CD4-positive, CD25-positive, alpha-beta regulatory T cell (primary cell): ENCODE results near the gene LSM2. TPM values are rescaled to one million over a fixed set of nuclear protein-coding genes. Genes with fewer than 3 reads are reported as not detected.

Source experiments
- ATAC-seq, 2 donors: fragments of 150-1000 bp; cut with Tn5 transposase; one replicate each; pipeline ENCODE4 v1.10.0; 2021; ENCODE audit warnings: low read depth in 2 of 2, moderate number of reproducible peaks in 2 of 2, moderate library complexity in 1 of 2
- DNase-seq, 3 donors: peaks; one replicate each; pipeline versions ENCODE4 v3.0.0 to v3.0.0-alpha.2; 2012 to 2022; ENCODE audit warnings: mixed read lengths in 1 of 3
- H3K27ac ChIP-seq: one replicate; pipeline ENCODE4 v1.7.0; 2013; ENCODE audit warnings: mild to moderate bottlenecking, low read length; ENCODE audit not compliant: insufficient read depth, poor library complexity, severe bottlenecking
- H3K27me3 ChIP-seq: one replicate; pipeline ENCODE4 v1.7.0; 2013; ENCODE audit warnings: low read length; ENCODE audit not compliant: control insufficient read depth, insufficient read depth
- H3K36me3 ChIP-seq: one replicate; pipeline ENCODE4 v1.7.0; 2013; ENCODE audit warnings: mild to moderate bottlenecking, low read length, moderate library complexity; ENCODE audit not compliant: control insufficient read depth, insufficient read depth
- H3K4me1 ChIP-seq: 2 replicates; pipeline ENCODE4 v1.7.0; 2013; ENCODE audit warnings: mild to moderate bottlenecking, low read length; ENCODE audit not compliant: insufficient read depth, control insufficient read depth, poor library complexity, severe bottlenecking
- H3K4me3 ChIP-seq: one replicate; pipeline ENCODE4 v1.7.0; 2013; ENCODE audit warnings: low read depth, mild to moderate bottlenecking, low read length, moderate library complexity
- H3K9me3 ChIP-seq, 2 experiments: 1 replicate in 1 of 2; 2 replicates in 1 of 2; pipeline ENCODE4 v1.7.0; 2013; ENCODE audit warnings: low read length in 2 of 2, mild to moderate bottlenecking in 1 of 2, moderate library complexity in 1 of 2; ENCODE audit not compliant: control insufficient read depth in 2 of 2
- H3K27ac Mint-ChIP-seq, 3 donors: one replicate each; pipeline ENCODE4 v1.8.0; 2020 to 2022; ENCODE audit warnings: mild to moderate bottlenecking in 3 of 3, mixed read lengths in 3 of 3, moderate library complexity in 2 of 3
- H3K27me3 Mint-ChIP-seq: one replicate; pipeline ENCODE4 v1.8.0; 2022; ENCODE audit warnings: mild to moderate bottlenecking, mixed read lengths
- H3K36me3 Mint-ChIP-seq: one replicate; pipeline ENCODE4 v1.8.0; 2020; ENCODE audit warnings: mixed read lengths
- H3K4me1 Mint-ChIP-seq, 4 donors: one replicate each; pipeline ENCODE4 v1.8.0; 2020 to 2022; ENCODE audit warnings: mixed read lengths in 4 of 4, mild to moderate bottlenecking in 1 of 4
- H3K4me3 Mint-ChIP-seq, 4 donors: one replicate each; pipeline ENCODE4 v1.8.0; 2020 to 2022; ENCODE audit warnings: mild to moderate bottlenecking in 4 of 4, mixed read lengths in 4 of 4, moderate library complexity in 3 of 4
- H3K9me3 Mint-ChIP-seq, 7 donors: one replicate each; pipeline ENCODE4 v1.8.0; 2020 to 2022; ENCODE audit warnings: mixed read lengths in 7 of 7, mild to moderate bottlenecking in 3 of 7, moderate library complexity in 2 of 7
- polyA plus RNA-seq, 4 donors: library from polyadenylated mRNA; unstranded; fragments of 300-500 nt; fragmentation: Illumina TruSeq; gene quantifications; one replicate each; pipeline ENCODE4 v1.2.3, GENCODE V29; 2021
- total RNA-seq: library from RNA; stranded (reverse); gene quantifications from one replicate; pipeline ENCODE4 v1.2.3, GENCODE V29; 2022

Gene LSM2
- total and polyA plus RNA-seq, 5 donors from 2014 or later = 29.3 to 122 (median 85.8) TPM

DNA sequence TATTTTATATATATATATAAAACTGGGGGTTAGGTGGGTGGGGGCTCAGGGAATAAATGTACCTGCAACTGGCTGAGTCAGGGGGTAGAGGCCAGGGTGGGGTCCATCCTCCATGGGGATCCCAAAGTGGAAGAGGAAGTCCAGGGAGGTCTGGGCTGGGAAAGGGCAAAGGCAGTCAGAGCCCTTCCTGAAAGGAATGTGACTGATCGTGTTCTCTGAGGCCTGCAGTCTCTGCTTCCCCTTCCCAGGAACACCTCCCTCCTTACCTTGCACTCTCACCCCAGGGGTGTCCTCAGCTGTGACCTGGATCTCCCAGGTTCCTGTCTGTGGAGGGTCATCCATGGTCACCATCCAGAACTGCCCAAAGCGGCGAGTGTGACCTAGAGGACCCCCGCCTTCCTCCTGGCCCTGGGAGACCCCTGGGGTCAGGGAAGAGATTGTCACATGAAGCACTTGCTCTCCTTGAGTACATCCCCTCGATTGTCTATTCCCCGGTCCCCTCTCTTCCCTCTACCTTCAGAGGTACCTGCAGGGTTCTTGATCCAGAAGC lies 39.6 kb downstream of the LSM2 start:
- no peak for ATAC-seq
- H3K36me3 Mint-ChIP-seq = peaks cover 3% of the 10 kb centered on the region
- no peaks in the 10 kb centered on the region for H3K27me3 ChIP-seq
- no peak overlapping the region for H3K4me3 Mint-ChIP-seq
- H3K9me3 ChIP-seq = no peaks in the 10 kb centered on the region
- no peak overlapping the region for H3K4me3 ChIP-seq
- H3K36me3 ChIP-seq = no peaks in the 10 kb centered on the region
- DNase-seq = no peak
- no peaks in the 10 kb centered on the region for H3K27me3 Mint-ChIP-seq
- H3K4me1 ChIP-seq = peaks cover 18% of the 10 kb centered on the region
- no peak overlapping the region for H3K27ac ChIP-seq
- peaks cover 0 to 1% (median 0%) of the 10 kb centered on the region in 7 donors for H3K9me3 Mint-ChIP-seq
- H3K4me1 Mint-ChIP-seq = peaks cover 12 to 26% (median 17%) of the 10 kb centered on the region in 4 donors
- H3K27ac Mint-ChIP-seq = peak overlapping the region in 1 of 3 donors; percentile 23

DNA sequence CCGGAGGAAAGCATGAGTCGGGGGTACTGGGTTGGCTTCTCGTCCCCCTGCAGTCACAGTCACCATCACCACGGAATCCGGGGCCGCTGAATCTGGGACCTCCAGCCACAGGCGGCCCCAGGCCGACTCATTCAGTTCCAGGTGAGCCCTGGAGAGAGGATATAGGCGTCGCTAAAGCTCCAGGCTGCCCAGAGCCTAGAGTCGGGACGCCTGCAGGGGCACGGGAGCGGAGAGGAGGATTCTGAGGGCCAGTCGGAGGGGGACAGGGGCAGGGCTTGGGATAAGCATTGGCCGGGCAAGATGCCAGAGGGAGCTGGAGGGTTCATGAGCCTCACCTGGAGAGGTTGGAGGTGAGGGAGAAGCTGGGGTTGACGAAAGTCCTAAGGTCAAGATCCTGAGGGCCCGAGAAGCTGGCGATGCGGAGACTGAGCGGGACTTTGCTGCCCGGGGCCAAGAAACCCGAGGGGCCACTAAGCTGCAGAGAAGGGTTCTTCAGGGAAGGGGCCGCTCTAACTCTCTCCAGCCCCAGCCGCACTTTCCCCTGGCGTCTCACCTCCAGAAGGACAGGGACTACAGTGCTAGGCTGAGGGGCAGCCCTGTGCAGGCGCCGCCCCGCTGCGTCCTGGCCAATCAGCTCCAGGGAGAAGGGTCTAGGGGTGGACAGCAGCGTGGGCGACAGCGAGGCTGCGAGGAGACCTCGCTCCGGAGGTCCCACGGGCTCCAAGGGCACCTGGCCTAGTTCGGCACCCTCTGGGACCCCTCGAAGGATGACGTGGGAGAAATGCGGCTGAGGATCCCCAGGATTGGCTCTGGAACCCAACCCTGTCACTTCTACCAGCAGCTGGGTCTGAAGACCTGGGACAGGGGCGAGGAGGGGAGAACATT lies 40.6 kb downstream of the LSM2 start:
- no peak overlapping the region for H3K27ac Mint-ChIP-seq

DNA sequence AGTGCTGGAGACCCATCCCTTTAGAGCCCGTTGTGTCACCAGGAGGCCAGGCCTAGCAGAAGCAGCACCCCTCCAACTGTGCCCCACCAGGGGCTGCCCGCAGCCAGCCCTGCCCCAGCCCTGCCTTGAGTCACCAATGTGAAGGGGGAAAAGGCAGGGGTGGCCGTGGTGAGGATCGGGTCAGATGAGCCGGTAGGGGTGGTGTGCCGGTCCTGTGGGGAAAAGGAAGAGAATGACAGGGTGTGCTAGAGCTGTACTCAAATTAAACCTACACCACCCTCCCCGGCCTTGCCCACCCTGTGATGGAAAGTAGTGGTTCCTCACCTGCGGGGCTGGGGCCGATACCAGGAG lies 41.2 kb downstream of the LSM2 start:
- peaks cover 3% of the 10 kb centered on the region for H3K4me1 ChIP-seq
- Mint-ChIP-seq H3K27ac (peak overlapping the region in 2 of 3 donors; percentile 47 to 55), H3K4me3 (no peak overlapping the region), H3K36me3 (peaks cover 7% of the 10 kb centered on the region), H3K9me3 (peaks cover 0 to 1% (median 0%) of the 10 kb centered on the region in 7 donors), H3K4me1 (peaks cover 9 to 15% (median 11%) of the 10 kb centered on the region in 4 donors), H3K27me3 (no peaks in the 10 kb centered on the region)
- no peak overlapping the region for H3K4me3 ChIP-seq
- no peaks in the 10 kb centered on the region for H3K27me3 ChIP-seq
- DNase-seq = no peak
- H3K9me3 ChIP-seq = no peaks in the 10 kb centered on the region
- no peak for ATAC-seq
- H3K27ac ChIP-seq = no peak overlapping the region
- no peaks in the 10 kb centered on the region for H3K36me3 ChIP-seq

More for the DNA sequence above, 40.6 kb downstream of the LSM2 start:
- H3K27me3 ChIP-seq = no peaks in the 10 kb centered on the region
- no peak for DNase-seq
- Mint-ChIP-seq H3K9me3 (peaks cover 0 to 1% (median 0%) of the 10 kb centered on the region in 7 donors), H3K36me3 (peaks cover 4% of the 10 kb centered on the region), H3K4me1 (peaks cover 9 to 19% (median 12%) of the 10 kb centered on the region in 4 donors), H3K27me3 (no peaks in the 10 kb centered on the region), H3K4me3 (no peak overlapping the region)
- no peak overlapping the region for H3K4me3 ChIP-seq
- ATAC-seq = no peak
- no peak overlapping the region for H3K27ac ChIP-seq
- H3K9me3 ChIP-seq = no peaks in the 10 kb centered on the region
- H3K4me1 ChIP-seq = peaks cover 8% of the 10 kb centered on the region
- H3K36me3 ChIP-seq = no peaks in the 10 kb centered on the region

DNA sequence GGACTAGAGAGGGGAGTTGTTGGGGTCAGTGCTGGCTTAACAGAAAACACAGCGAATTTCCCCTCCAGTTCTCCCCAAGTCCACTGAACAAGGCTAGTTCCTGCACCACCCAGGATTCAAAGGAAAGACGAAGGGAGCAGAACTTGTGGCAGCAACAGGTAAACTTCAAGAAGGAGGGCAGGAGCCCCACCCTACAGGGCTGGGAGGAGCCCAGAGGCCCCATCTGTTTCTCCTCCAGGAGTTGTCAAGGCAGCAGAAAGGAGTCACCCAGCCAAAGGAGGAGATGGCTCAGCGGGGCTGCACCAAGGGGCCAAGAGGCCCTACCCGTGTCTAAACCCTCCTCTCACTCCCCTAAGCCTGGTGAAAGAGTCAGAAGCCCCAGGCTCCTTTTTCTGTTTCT lies 42.6 kb downstream of the LSM2 start:
- H3K27ac Mint-ChIP-seq = peak overlapping the region in 1 of 3 donors; percentile 81
- H3K4me3 ChIP-seq = no peak overlapping the region
- H3K9me3 ChIP-seq = no peaks in the 10 kb centered on the region
- H3K36me3 Mint-ChIP-seq = peaks cover 14% of the 10 kb centered on the region
- H3K27me3 Mint-ChIP-seq = no peaks in the 10 kb centered on the region
- DNase-seq (no peak), ATAC-seq (no peak)
- H3K4me3 Mint-ChIP-seq = no peak overlapping the region
- no peaks in the 10 kb centered on the region for H3K36me3 ChIP-seq
- H3K9me3 Mint-ChIP-seq = peaks cover 0 to 1% (median 0%) of the 10 kb centered on the region in 7 donors
- no peaks in the 10 kb centered on the region for H3K4me1 ChIP-seq
- H3K4me1 Mint-ChIP-seq = peaks cover under 1 to 8% (median 5%) of the 10 kb centered on the region in 4 donors
- H3K27ac ChIP-seq = no peak overlapping the region
- H3K27me3 ChIP-seq = no peaks in the 10 kb centered on the region

DNA sequence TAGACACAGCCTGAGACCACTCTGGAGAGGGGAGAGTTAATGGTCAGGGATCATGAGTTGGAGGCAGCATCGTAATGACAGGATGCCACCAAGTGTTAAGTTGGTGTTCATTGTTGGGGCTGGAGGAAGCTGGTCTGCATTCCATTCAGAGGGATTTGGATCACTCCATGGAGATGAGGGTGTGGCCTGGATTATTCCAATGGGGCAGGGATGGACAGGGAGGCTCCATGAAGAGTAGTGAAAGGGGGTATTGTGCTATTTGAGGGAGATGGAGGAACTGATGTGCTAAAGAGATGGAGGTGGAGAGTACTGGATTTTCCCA lies 43.2 kb downstream of the LSM2 start:
- peak overlapping the region in 2 of 3 donors; percentile 70 to 81 for H3K27ac Mint-ChIP-seq
- no peak overlapping the region for H3K4me3 ChIP-seq
- ATAC-seq = no peak

DNA sequence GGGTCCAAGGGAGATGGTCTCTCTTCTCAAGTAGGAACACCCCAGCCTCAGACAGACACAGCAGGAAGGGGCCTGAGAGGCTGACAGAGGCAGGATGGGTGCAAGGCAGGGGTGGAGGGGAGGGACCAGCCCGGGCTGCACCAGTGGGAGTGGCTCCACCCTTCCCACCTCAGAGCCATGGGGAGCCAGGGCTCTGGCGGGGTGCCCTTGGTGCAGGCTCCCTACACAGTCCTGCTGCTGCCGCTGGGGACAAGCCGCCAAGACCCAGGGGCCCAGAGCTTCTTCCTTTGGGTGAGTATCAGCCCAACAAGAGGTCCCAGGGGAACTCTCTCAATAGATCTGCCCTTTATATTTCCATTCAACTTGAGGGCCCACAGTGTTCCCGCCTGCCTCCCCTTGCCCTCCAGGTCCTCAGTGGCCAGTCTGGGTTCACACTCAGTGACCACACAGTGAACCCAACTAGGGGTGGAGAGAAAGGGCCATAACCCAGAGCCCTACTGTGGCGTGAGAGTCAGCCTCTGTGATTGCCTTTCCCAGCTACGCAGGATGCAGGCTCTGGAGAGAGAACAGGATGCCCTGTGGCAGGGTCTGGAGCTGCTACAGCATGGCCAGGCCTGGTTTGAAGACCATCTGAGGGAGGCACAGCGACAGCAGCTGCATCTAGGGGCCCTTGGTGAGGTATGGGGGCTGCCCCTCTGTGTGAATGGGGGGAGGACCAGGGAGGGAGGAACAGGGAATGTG lies 43.7 kb downstream of the LSM2 start:
- H3K27me3 Mint-ChIP-seq = no peaks in the 10 kb centered on the region
- Histone ChIP-seq H3K4me3 (no peak overlapping the region), H3K36me3 (no peaks in the 10 kb centered on the region), H3K4me1 (no peaks in the 10 kb centered on the region), H3K27me3 (no peaks in the 10 kb centered on the region), H3K9me3 (no peaks in the 10 kb centered on the region), H3K27ac (no peak overlapping the region)
- peak overlapping the region in 2 of 3 donors; percentile 70 to 81 for H3K27ac Mint-ChIP-seq
- peaks cover 0 to 5% (median 4%) of the 10 kb centered on the region in 4 donors for H3K4me1 Mint-ChIP-seq
- DNase-seq = no peak
- no peak for ATAC-seq
- no peaks in the 10 kb centered on the region for H3K9me3 Mint-ChIP-seq
- peaks cover 19% of the 10 kb centered on the region for H3K36me3 Mint-ChIP-seq
- H3K4me3 Mint-ChIP-seq = no peak overlapping the region

More for the DNA sequence above, 43.2 kb downstream of the LSM2 start:
- H3K27me3 ChIP-seq = no peaks in the 10 kb centered on the region
- Mint-ChIP-seq H3K4me1 (peaks cover 0 to 5% (median 4%) of the 10 kb centered on the region in 4 donors), H3K36me3 (peaks cover 19% of the 10 kb centered on the region), H3K9me3 (no peaks in the 10 kb centered on the region), H3K4me3 (no peak overlapping the region), H3K27me3 (no peaks in the 10 kb centered on the region)
- H3K9me3 ChIP-seq = no peaks in the 10 kb centered on the region
- DNase-seq = no peak
- H3K4me1 ChIP-seq = no peaks in the 10 kb centered on the region
- H3K36me3 ChIP-seq = no peaks in the 10 kb centered on the region
- H3K27ac ChIP-seq = no peak overlapping the region

DNA sequence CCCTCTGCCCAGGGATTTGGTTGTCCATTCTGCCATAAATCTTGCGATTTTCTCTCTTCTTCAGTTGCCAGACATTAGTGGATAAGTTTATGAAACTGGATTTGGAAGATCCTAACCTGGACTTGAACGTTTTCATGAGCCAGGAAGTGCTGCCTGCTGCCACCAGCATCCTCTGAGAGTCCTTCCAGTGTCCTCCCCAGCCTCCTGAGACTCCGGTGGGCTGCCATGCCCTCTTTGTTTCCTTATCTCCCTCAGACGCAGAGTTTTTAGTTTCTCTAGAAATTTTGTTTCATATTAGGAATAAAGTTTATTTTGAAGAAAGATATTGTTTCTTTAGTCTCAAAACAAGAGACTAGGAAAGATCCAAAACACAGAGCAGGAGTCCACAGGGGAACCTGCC lies 44.4 kb downstream of the LSM2 start, which contains the start of gene SAPCD1:
Gene SAPCD1, plus strand, starts transcription at position 301 of the 400 bp plus-strand sequence. CDS start 399 bp downstream, outside the sequence.
- peaks cover 0 to 5% (median 4%) of the 10 kb centered on the region in 4 donors for H3K4me1 Mint-ChIP-seq
- H3K36me3 Mint-ChIP-seq = peaks cover 19% of the 10 kb centered on the region
- H3K27ac ChIP-seq = no peak within 1 kb of the TSS
- no peaks in the 10 kb centered on the region for H3K9me3 Mint-ChIP-seq
- DNase-seq (no peak), ATAC-seq (no peak)
- H3K27me3 ChIP-seq = no peaks in the 10 kb centered on the region
- H3K4me3 ChIP-seq = no peak within 1 kb of the TSS
- no peaks in the 10 kb centered on the region for H3K9me3 ChIP-seq
- H3K36me3 ChIP-seq = no peaks in the 10 kb centered on the region
- H3K27ac Mint-ChIP-seq = peak within 1 kb of the TSS in 2 of 3 donors; percentile 81 to 83
- H3K4me3 Mint-ChIP-seq = no peak within 1 kb of the TSS
- H3K4me1 ChIP-seq = no peaks in the 10 kb centered on the region
- H3K27me3 Mint-ChIP-seq = no peaks in the 10 kb centered on the region
